ENCODE measurements around the gene A2M.
A peak's percentile ranks its signal among the peaks of the same experiment; 100 is the strongest.

Gene A2M

DNA sequence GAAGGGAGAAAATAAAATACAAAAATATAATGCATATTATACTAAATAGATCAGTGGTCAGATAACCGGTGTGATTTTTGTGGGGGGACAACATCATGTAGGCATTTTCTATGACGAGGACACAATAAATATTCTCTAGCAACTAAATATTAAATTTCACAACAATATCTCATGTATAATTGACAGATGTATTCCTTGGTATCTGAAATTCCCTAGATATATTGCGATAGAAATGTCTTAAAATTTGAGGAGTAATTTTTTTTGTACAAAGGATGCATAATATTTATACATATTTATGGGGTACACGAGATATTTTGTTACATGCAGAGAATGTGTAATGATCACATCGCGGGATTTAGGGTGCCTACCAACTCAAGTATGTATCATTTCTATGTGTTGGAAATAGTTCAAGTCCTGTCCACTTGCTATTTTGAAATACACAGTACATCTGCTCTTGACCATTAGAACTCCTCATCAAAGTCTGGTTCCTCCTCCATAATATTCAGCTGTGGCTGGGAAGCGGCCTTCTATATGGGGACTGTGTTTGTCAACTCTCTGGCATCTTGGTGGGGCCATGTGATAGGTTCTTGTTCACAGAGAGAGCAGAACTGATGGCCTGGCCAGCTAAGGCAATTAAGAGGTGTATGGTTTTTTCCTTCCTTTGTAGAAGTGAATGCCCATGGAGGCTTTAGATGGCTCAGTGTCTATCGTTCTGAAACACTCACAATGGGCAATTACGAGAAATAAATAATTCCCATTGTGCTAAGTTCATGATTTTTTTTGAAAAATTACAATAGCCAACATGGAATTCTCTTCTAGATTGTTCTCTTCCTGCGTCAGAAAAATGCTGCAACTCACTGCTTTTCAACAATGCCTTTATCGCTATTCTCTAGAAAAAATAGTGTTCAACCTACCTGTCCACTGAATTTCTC lies 8.8 kb downstream of the A2M start:
- no peak for DNase-seq (ENCODE audit: low read depth)
- TF ChIP-seq, protein P1, sequence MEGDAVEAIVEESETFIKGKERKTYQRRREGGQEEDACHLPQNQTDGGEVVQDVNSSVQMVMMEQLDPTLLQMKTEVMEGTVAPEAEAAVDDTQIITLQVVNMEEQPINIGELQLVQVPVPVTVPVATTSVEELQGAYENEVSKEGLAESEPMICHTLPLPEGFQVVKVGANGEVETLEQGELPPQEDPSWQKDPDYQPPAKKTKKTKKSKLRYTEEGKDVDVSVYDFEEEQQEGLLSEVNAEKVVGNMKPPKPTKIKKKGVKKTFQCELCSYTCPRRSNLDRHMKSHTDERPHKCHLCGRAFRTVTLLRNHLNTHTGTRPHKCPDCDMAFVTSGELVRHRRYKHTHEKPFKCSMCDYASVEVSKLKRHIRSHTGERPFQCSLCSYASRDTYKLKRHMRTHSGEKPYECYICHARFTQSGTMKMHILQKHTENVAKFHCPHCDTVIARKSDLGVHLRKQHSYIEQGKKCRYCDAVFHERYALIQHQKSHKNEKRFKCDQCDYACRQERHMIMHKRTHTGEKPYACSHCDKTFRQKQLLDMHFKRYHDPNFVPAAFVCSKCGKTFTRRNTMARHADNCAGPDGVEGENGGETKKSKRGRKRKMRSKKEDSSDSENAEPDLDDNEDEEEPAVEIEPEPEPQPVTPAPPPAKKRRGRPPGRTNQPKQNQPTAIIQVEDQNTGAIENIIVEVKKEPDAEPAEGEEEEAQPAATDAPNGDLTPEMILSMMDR (IDR thresholded peaks at IDR 0.05; ENCODE audit: insufficient read depth, low read depth, low read length, missing control alignments), result no peak

DNA sequence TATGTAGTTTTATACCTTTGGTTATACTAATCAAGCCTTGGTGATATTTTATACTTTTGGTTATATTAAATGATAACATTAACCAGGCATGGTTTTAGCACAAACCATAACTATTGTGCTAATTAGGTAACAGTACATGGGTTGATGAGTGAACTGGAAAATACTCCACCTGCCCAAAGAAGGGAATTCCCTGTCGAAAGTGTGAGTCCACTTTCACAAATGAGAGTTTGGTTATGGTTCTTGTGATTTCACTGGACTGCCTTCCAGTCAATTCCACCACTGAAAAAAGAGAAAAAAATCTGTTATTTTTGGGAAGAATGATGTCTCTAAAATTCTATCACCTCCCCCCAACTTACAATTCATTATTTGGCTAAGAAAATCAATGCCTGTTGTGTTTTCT lies 9.7 kb downstream of the A2M start:
- no peak for DNase-seq (ENCODE audit: low read depth)
- TF ChIP-seq, protein P1 (IDR thresholded peaks at IDR 0.05; ENCODE audit: insufficient read depth, low read depth, low read length, missing control alignments), result no peak
- H3K4me3 ChIP-seq (ENCODE audit: low read depth, low read length), result no peak overlapping the region

More for the DNA sequence above, 8.8 kb downstream of the A2M start:
- no peak overlapping the region for H3K4me3 ChIP-seq (ENCODE audit: low read depth, low read length)

DNA sequence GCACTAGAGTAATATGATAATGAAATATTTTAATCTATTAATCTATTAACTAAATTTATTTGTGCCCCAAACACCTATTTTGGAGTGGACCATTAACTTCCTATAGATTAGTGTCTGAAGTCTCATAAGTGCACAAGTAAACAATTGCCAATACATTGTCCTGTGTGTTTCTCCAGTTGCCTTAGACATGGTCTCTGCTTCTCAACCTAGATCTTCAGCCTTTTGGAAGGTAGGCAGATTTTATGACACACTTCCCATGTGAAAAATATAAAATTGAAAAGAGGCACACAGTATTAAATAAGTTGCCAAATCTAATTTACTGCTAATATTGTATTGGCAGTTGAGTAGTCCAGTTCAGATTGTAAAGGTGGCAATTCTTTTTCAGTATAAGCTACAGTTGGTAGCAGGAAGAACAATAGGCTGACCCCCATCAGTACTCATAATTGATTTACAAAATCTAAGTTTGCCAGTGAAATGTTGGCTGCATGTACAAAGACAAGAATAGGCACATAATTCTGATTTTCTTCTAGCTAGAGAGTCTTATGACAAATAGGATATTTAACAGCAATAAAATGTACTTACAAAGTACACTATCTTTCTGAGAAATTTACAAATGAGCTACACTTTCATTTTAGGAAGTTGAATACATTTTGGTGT lies 10.8 kb downstream of the A2M start:
- no peak overlapping the region for H3K4me3 ChIP-seq (ENCODE audit: low read depth, low read length)
- no peak for DNase-seq (ENCODE audit: low read depth)
- TF ChIP-seq, protein P1 (IDR thresholded peaks at IDR 0.05; ENCODE audit: insufficient read depth, low read depth, low read length, missing control alignments), result no peak

DNA sequence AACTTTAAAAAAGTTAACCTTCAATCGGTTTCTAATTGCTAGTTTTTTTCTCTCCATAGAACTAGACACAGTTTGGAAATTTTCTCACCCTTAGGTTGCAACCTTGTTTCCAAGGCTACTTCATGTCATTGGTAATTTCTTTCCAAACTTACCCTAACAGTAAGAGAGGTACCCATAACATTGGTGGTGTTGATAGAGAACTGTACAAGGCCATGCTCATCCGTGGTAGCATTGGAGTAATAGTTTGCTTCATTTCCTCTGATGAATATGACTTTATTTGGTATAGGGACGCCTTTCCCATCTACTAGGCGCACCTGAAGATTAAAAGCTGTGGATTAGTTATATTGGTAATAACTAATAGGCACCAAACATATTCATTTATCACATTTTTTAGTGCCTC lies 11.6 kb downstream of the A2M start:
- TF ChIP-seq, protein P1 (IDR thresholded peaks at IDR 0.05; ENCODE audit: insufficient read depth, low read depth, low read length, missing control alignments), result no peak
- DNase-seq (ENCODE audit: low read depth), result no peak
- no peak overlapping the region for H3K4me3 ChIP-seq (ENCODE audit: low read depth, low read length)

DNA sequence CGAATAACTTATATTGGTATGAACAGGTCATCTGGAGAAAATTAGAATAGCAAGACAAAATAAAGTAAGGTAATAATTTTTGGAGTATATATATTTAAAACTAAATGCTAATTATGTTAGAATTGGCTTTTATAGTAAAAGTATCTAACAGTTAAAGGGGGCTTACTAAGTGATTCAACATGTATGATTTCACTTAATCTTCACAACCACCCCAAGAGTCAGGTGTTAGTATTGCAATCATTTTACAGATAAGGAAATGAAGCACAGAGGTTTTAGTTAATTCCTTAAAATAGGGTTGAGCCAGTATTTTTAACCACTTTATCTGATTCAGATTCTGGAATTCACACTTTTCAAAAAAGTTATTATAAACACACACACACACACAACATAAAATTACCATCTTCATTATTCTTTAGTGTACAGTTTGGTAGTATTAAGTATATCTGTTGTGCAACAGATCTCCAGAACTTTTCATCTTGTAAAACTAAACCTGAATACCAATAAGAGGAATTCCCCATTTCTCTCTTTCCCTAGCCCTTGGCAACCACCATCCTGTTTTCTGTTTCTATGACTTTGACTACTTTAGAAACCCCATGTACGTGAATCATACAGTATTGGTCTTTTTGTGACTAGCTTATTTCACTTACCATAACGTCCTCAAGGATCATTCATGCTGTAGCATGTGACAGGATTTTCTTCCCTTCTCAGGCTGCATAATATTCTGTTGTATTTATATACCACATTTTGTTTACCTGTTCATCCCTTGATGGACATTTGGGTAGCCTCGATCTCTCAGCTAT lies 12.5 kb downstream of the A2M start:
- DNase-seq (ENCODE audit: low read depth), result peak; percentile 21
- TF ChIP-seq, protein P1 (IDR thresholded peaks at IDR 0.05; ENCODE audit: insufficient read depth, low read depth, low read length, missing control alignments), result no peak

DNA sequence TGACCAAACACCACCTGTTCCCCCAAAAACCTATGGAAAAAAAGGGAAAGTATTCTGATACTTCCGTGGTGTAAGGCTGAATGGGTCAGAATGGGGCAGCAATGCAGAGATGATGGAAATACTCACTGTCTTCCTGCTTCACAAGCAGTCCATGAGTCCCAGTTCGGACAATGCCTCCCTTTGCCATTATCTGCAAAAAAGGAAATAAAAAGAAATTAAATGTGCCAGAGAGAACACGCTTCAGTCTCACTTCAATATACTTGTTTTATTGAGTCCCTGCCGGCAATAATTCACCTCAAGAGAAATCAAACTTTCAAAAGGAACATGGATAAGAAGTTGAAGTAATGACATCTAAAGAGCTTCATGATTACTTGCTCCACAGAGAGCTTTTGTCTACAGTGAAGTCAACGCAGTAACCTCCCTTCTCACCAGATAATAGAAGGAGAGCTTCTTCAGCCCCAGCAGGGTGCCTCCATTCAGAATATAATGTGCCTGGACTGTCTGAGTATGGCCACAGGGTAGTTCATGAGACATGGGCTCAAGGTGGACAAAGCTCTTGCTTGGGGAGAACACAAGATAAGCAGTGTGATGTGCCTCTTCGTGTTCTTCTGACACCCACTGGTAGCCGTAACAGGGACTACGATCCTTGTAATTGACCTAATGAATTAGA lies 14.6 kb downstream of the A2M start:
- TF ChIP-seq, protein P1 (IDR thresholded peaks at IDR 0.05; ENCODE audit: insufficient read depth, low read depth, low read length, missing control alignments), result no peak

More for the DNA sequence above, 12.5 kb downstream of the A2M start:
- H3K4me3 ChIP-seq (ENCODE audit: low read depth, low read length), result no peak overlapping the region

More for the DNA sequence above, 14.6 kb downstream of the A2M start:
- no peak overlapping the region for H3K4me3 ChIP-seq (ENCODE audit: low read depth, low read length)
- DNase-seq (ENCODE audit: low read depth), result no peak
